KMS-11 (cell line): ENCODE measurements around the gene HIKESHI.
"Not testable (repeated sequence)": the region's sequence is repeated elsewhere in the genome, so short reads cannot be mapped to it uniquely, and the experiment has no call there.

ENCODE experiments used
- H2AFZ ChIP-seq: fragments of 200-600 bp; sonication (generic); 2 replicates; pipeline ENCODE4 v1.6.1; 2016; ENCODE audit warnings: antibody characterized with exemption, mixed run types, low read depth
- H3K27ac ChIP-seq: fragments of 200-600 bp; sonication (generic); 2 replicates; pipeline ENCODE4 v1.6.1; 2016; ENCODE audit warnings: mild to moderate bottlenecking, mixed run types
- H3K27me3 ChIP-seq: fragments of 200-600 bp; sonication (generic); 2 replicates; pipeline ENCODE4 v1.6.1; 2017; ENCODE audit warnings: mild to moderate bottlenecking, low read depth, mixed run types, moderate library complexity; ENCODE audit not compliant: insufficient read depth
- H3K36me3 ChIP-seq: fragments of 200-600 bp; sonication (generic); 2 replicates; pipeline ENCODE4 v1.6.1; 2017; ENCODE audit warnings: mild to moderate bottlenecking, mixed run types; ENCODE audit not compliant: insufficient read depth
- H3K4me1 ChIP-seq: fragments of 200-600 bp; sonication (generic); 2 replicates; pipeline ENCODE4 v1.6.1; 2016; ENCODE audit warnings: mild to moderate bottlenecking, low read depth, mixed run types; ENCODE audit not compliant: poor library complexity, severe bottlenecking
- H3K4me2 ChIP-seq: fragments of 200-600 bp; sonication (generic); 2 replicates; pipeline ENCODE4 v1.7.0; 2016; ENCODE audit warnings: mild to moderate bottlenecking, mixed run types
- H3K4me3 ChIP-seq: fragments of 200-600 bp; sonication (generic); IDR thresholded peaks from 2 replicates; pipeline ENCODE4 v1.6.1; 2017; ENCODE audit warnings: low read depth, low read length, mixed read lengths; ENCODE audit not compliant: insufficient read depth
- H3K79me2 ChIP-seq: fragments of 200-600 bp; sonication (generic); 2 replicates; pipeline ENCODE4 v1.6.1; 2016; ENCODE audit warnings: low read depth, mixed run types; ENCODE audit not compliant: insufficient read depth
- H3K9ac ChIP-seq: fragments of 200-600 bp; sonication (generic); 2 replicates; pipeline ENCODE4 v1.6.1; 2016; ENCODE audit warnings: mild to moderate bottlenecking, mixed run types
- H4K20me1 ChIP-seq: fragments of 200-600 bp; sonication (generic); 2 replicates; pipeline ENCODE4 v1.6.1; 2016; ENCODE audit warnings: mild to moderate bottlenecking, mixed run types; ENCODE audit not compliant: insufficient read depth
- TF ChIP-seq, protein P1 (sequence below): fragments of 200-600 bp; sonication (generic); conservative IDR thresholded peaks from 2 replicates; pipeline ENCODE4 v1.6.1; 2017; ENCODE audit warnings: low read depth, mild to moderate bottlenecking, antibody characterized with exemption, low read length, moderate library complexity, mixed read lengths

Gene HIKESHI

DNA sequence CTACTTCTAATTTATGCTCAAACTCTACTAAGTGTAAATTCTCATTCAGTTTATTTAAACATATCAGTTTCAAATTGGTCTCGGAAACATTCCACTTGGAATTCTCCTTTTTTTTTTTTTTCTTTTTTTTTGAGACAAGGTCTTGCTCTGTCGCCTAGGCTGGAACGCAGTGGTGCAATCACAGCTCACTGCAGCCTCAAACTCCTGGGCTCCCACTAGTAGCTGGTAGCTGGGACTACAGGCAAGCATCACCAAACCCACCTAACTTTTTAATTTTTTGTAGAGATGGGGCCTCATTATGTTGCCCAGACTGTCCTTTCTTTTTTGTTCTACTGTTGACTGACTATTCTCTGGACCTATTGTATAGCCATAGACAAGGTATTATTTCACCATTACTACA is 39.3 kb downstream of the HIKESHI start:
- H3K27ac ChIP-seq: no peak overlapping the region
- H3K79me2 ChIP-seq: peaks cover 14% of the 10 kb centered on the region; the same call in 1 of the 2 replicates
- no peak overlapping the region for H3K9ac ChIP-seq
- no peaks in the 10 kb centered on the region for H4K20me1 ChIP-seq
- no peak overlapping the region for H2AFZ ChIP-seq
- H3K4me1 ChIP-seq: no peaks in the 10 kb centered on the region
- no peak overlapping the region for H3K4me3 ChIP-seq
- H3K36me3 ChIP-seq: 0 out of 2 replicates have a peak, but pooled peaks cover 8% of the 10 kb centered on the region
- no peaks in the 10 kb centered on the region for H3K27me3 ChIP-seq
- no peak overlapping the region for H3K4me2 ChIP-seq
- TF ChIP-seq, protein P1, sequence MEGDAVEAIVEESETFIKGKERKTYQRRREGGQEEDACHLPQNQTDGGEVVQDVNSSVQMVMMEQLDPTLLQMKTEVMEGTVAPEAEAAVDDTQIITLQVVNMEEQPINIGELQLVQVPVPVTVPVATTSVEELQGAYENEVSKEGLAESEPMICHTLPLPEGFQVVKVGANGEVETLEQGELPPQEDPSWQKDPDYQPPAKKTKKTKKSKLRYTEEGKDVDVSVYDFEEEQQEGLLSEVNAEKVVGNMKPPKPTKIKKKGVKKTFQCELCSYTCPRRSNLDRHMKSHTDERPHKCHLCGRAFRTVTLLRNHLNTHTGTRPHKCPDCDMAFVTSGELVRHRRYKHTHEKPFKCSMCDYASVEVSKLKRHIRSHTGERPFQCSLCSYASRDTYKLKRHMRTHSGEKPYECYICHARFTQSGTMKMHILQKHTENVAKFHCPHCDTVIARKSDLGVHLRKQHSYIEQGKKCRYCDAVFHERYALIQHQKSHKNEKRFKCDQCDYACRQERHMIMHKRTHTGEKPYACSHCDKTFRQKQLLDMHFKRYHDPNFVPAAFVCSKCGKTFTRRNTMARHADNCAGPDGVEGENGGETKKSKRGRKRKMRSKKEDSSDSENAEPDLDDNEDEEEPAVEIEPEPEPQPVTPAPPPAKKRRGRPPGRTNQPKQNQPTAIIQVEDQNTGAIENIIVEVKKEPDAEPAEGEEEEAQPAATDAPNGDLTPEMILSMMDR: no peak

DNA sequence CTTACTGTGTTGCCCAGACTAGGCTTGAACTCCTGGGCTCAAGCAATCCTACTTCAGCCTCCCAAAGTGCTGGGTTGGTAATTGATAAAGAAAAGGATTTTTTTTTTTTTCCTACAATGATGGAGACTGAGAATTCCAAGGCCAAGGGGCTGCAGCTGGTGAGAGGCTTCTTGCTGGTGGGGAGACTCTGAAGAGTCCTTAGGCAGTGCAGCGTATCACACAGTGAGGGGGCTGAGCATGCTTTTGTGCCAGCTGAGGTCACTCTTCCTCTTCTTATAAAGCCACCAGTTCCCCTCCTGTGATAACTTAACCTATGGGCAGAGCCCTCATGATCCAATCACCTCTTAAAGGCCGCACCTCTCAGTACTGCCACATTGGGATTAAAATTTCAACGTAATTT is 44.5 kb downstream of the HIKESHI start:
- H3K27ac ChIP-seq: no peak overlapping the region
- H3K27me3 ChIP-seq: no peaks in the 10 kb centered on the region
- no peak overlapping the region for H3K4me3 ChIP-seq
- H3K79me2 ChIP-seq: peaks cover 12% of the 10 kb centered on the region; the same call in 1 of the 2 replicates
- H3K9ac ChIP-seq: no peak overlapping the region
- TF ChIP-seq, protein P1: no peak
- H3K4me1 ChIP-seq: no peaks in the 10 kb centered on the region
- 0 out of 2 replicates have a peak, but pooled peaks cover 8% of the 10 kb centered on the region for H3K36me3 ChIP-seq
- H4K20me1 ChIP-seq: no peaks in the 10 kb centered on the region
- H3K4me2 ChIP-seq: no peak overlapping the region
- H2AFZ ChIP-seq: no peak overlapping the region

DNA sequence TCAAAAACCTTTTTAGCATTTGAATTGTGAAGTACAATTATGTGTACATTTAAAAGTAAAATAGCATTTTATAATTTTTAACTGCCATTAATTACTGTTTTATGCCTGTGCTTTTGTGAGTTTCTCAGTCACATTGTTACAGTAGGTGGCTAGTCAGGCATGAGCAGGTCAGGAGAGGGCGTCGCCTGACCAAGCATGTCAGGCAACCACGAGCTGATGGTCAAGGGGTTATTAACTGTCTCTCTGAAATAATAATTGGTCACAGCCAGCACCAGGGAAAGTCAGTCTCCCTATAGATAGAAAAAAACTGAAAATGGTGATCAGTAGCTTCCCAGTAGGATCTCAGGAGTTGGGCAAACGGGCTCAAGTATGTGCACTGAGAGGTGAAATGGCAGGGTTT is 53.2 kb downstream of the HIKESHI start:
- Histone ChIP-seq H3K27me3 (no peaks in the 10 kb centered on the region), H3K9ac (no peak overlapping the region), H2AFZ (no peak overlapping the region), H3K27ac (no peak overlapping the region), H3K4me2 (no peak overlapping the region), H3K4me3 (no peak overlapping the region), H4K20me1 (no peaks in the 10 kb centered on the region), H3K4me1 (no peaks in the 10 kb centered on the region), H3K79me2 (no peaks in the 10 kb centered on the region), H3K36me3 (no peaks in the 10 kb centered on the region)
- TF ChIP-seq, protein P1: no peak

DNA sequence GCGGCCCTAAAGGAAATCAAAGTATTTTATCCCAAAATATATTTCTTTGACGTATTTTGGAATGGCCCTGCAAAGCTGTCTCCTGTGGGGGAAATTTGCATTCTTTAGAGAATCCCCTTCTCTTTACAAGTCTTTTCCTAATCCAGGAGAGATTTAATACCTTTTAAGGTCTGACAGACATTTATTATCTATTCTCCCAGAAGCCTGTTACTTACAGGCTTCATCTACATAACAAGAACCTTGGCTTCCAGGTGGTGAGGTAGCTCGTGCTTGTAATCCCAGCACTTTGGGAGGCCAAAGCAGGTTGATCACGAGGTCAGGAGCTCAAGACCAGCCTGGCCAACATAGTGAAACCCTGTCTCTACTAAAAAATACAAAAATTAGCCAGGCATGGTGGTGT is 55.4 kb downstream of the HIKESHI start:
- not testable (repeated sequence) for H3K36me3 ChIP-seq, H3K79me2 ChIP-seq, H4K20me1 ChIP-seq, H3K27me3 ChIP-seq, H3K4me2 ChIP-seq, H3K4me1 ChIP-seq, H3K27ac ChIP-seq, H3K4me3 ChIP-seq, H3K9ac ChIP-seq, H2AFZ ChIP-seq

DNA sequence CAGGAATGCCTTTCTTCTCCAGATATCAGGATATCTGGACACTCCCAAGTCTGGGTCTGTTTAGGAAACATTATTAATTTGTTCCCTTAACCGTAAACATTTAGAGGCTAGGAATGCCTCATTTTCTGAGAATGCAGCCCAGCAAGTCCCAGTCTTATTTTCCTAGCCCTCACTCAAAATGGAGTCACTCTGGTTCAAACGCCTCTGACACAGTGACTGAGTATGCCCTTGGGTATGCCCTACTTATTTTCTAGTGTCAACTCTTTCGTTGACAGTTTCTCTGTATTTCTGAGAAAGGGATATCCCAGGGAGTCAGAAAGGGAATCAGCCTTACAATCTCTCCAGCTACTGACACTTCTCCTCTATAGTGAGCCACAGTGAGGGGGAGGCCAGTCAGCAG is 56.7 kb downstream of the HIKESHI start:
- H3K27me3 ChIP-seq: no peaks in the 10 kb centered on the region
- H3K36me3 ChIP-seq: no peaks in the 10 kb centered on the region
- no peak overlapping the region for H3K4me3 ChIP-seq
- TF ChIP-seq, protein P1: no peak
- H3K4me2 ChIP-seq: no peak overlapping the region
- H3K9ac ChIP-seq: no peak overlapping the region
- H2AFZ ChIP-seq: no peak overlapping the region
- H3K27ac ChIP-seq: no peak overlapping the region
- no peaks in the 10 kb centered on the region for H3K79me2 ChIP-seq
- peaks cover 7% of the 10 kb centered on the region for H3K4me1 ChIP-seq
- H4K20me1 ChIP-seq: no peaks in the 10 kb centered on the region
